H9 (cell line): ENCODE data around the gene RNF113B. TPM values are rescaled to one million over a fixed set of nuclear protein-coding genes. Genes with fewer than 3 reads are reported as not detected.

Experiments used
- DNase-seq: peaks from one replicate; pipeline ENCODE4 v3.0.0-alpha.2; 2017
- H2AFZ ChIP-seq: one replicate; pipeline ENCODE4 v1.6.1; 2013; ENCODE audit warnings: mild to moderate bottlenecking, low read length, control low read depth, moderate library complexity
- H2AK5ac ChIP-seq: 2 replicates; pipeline ENCODE4 v1.6.1; 2013; ENCODE audit warnings: low read length, control low read depth, mixed read lengths; ENCODE audit not compliant: insufficient read length
- H2BK120ac ChIP-seq: one replicate; pipeline ENCODE4 v1.6.1; 2013; ENCODE audit warnings: low read depth, mild to moderate bottlenecking, low read length, control low read depth, inconsistent platforms; ENCODE audit not compliant: poor library complexity, severe bottlenecking
- H2BK12ac ChIP-seq: 2 replicates; pipeline ENCODE4 v1.6.1; 2013; ENCODE audit warnings: low read length, control low read depth, mixed read lengths, low read depth; ENCODE audit not compliant: insufficient read length
- H2BK15ac ChIP-seq: 2 replicates; pipeline ENCODE4 v1.6.1; 2013; ENCODE audit warnings: low read depth, low read length, control low read depth
- H2BK20ac ChIP-seq: one replicate; pipeline ENCODE4 v1.6.1; 2013; ENCODE audit warnings: low read depth, mild to moderate bottlenecking, low read length, control low read depth, inconsistent platforms; ENCODE audit not compliant: poor library complexity, severe bottlenecking
- H2BK5ac ChIP-seq: 2 replicates; pipeline ENCODE4 v1.6.1; 2013; ENCODE audit warnings: low read length, control low read depth, mixed read lengths; ENCODE audit not compliant: insufficient read length
- H3K14ac ChIP-seq: 2 replicates; pipeline ENCODE4 v1.6.1; 2013; ENCODE audit warnings: low read length, control low read depth; ENCODE audit not compliant: insufficient read depth
- H3K18ac ChIP-seq: 2 replicates; pipeline ENCODE4 v1.6.1; 2013; ENCODE audit warnings: low read depth, mild to moderate bottlenecking, mixed read lengths, low read length, control low read depth; ENCODE audit not compliant: insufficient read length
- H3K23ac ChIP-seq: 2 replicates; pipeline ENCODE4 v1.6.1; 2013; ENCODE audit warnings: low read length, control low read depth, mixed read lengths, low read depth; ENCODE audit not compliant: insufficient read length
- H3K23me2 ChIP-seq: 2 replicates; pipeline ENCODE4 v1.6.1; 2013; ENCODE audit warnings: low read depth, mild to moderate bottlenecking, mixed read lengths, low read length, control low read depth; ENCODE audit not compliant: insufficient read length, poor library complexity, severe bottlenecking
- H3K27ac ChIP-seq: 2 replicates; pipeline ENCODE4 v1.5.1; 2013; ENCODE audit warnings: low read length, control low read depth, mixed read lengths, low read depth; ENCODE audit not compliant: insufficient read length
- H3K27me3 ChIP-seq: 2 replicates; pipeline ENCODE4 v1.6.1; 2013; ENCODE audit warnings: low read length, control low read depth, inconsistent platforms; ENCODE audit not compliant: insufficient read depth
- H3K4ac ChIP-seq: 2 replicates; pipeline ENCODE4 v1.6.1; 2013; ENCODE audit warnings: low read depth, mild to moderate bottlenecking, control low read depth, inconsistent platforms, low read length, moderate library complexity
- H3K4me1 ChIP-seq: 2 replicates; pipeline ENCODE4 v1.6.1; 2013; ENCODE audit warnings: low read length, control low read depth, inconsistent platforms; ENCODE audit not compliant: insufficient read depth
- H3K4me2 ChIP-seq: 2 replicates; pipeline ENCODE4 v1.6.1; 2013; ENCODE audit warnings: low read length, control low read depth, mixed read lengths; ENCODE audit not compliant: insufficient read length, insufficient read depth
- H3K56ac ChIP-seq: 2 replicates; pipeline ENCODE4 v1.6.1; 2013; ENCODE audit warnings: low read depth, mild to moderate bottlenecking, mixed read lengths, low read length, control low read depth; ENCODE audit not compliant: insufficient read length
- H3K79me1 ChIP-seq: 2 replicates; pipeline ENCODE4 v1.6.1; 2013; ENCODE audit warnings: low read depth, mild to moderate bottlenecking, moderate library complexity, low read length, control low read depth, inconsistent platforms; ENCODE audit not compliant: insufficient read depth, poor library complexity, severe bottlenecking
- H3K79me2 ChIP-seq: 2 replicates; pipeline ENCODE4 v1.6.1; 2013; ENCODE audit warnings: low read length, control low read depth, inconsistent platforms; ENCODE audit not compliant: insufficient read depth
- H3K9ac ChIP-seq: 2 replicates; pipeline ENCODE4 v1.6.1; 2013; ENCODE audit warnings: low read length, control low read depth, mixed read lengths; ENCODE audit not compliant: insufficient read length; ENCODE audit errors: extremely low read depth
- H3K9me3 ChIP-seq: one replicate; pipeline ENCODE4 v1.6.1; 2013; ENCODE audit warnings: low read depth, low read length, inconsistent platforms; ENCODE audit not compliant: control insufficient read depth
- H3T11ph ChIP-seq: one replicate; pipeline ENCODE4 v1.6.1; 2013; ENCODE audit warnings: mild to moderate bottlenecking, low read length, control low read depth, inconsistent platforms
- H4K20me1 ChIP-seq: one replicate; pipeline ENCODE4 v1.6.1; 2013; ENCODE audit not compliant: control insufficient read depth, insufficient read length, insufficient read depth
- H4K5ac ChIP-seq: 2 replicates; pipeline ENCODE4 v1.6.1; 2013; ENCODE audit warnings: low read depth, mild to moderate bottlenecking, mixed read lengths, low read length, control low read depth; ENCODE audit not compliant: insufficient read length
- H4K8ac ChIP-seq: replicated peaks from 2 replicates; pipeline ENCODE4 v1.6.1; 2013; ENCODE audit warnings: low read length, control low read depth, mixed read lengths, low read depth; ENCODE audit not compliant: insufficient read length
- H4K91ac ChIP-seq: 2 replicates; pipeline ENCODE4 v1.6.1; 2013; ENCODE audit warnings: low read depth, mild to moderate bottlenecking, moderate library complexity, mixed read lengths, low read length, control low read depth; ENCODE audit not compliant: insufficient read length
- H3K27ac Mint-ChIP-seq, 3 experiments: 2 replicates in 2 of 3; 3 replicates in 1 of 3; pipeline ENCODE4 v1.8.0; 2020 to 2021; ENCODE audit warnings: mixed read lengths in 3 of 3, mild to moderate bottlenecking in 1 of 3, moderate library complexity in 1 of 3
- H3K27me3 Mint-ChIP-seq: 2 replicates; pipeline ENCODE4 v1.8.0; 2021; ENCODE audit warnings: low read depth, mild to moderate bottlenecking, moderate library complexity, mixed read lengths
- H3K36me3 Mint-ChIP-seq, 3 experiments: 2 replicates in 2 of 3; 3 replicates in 1 of 3; pipeline ENCODE4 v1.8.0; 2020 to 2021; ENCODE audit warnings: low read depth in 3 of 3, mixed read lengths in 3 of 3; ENCODE audit not compliant: insufficient read depth in 1 of 3
- H3K4me1 Mint-ChIP-seq, 2 experiments: 2 replicates each; pipeline ENCODE4 v1.8.0; 2020; ENCODE audit warnings: mixed read lengths in 2 of 2
- H3K4me3 Mint-ChIP-seq, 2 experiments: 2 replicates in 1 of 2; 3 replicates in 1 of 2; pipeline ENCODE4 v1.8.0; 2020 to 2021; ENCODE audit warnings: mild to moderate bottlenecking in 2 of 2, mixed read lengths in 2 of 2, moderate library complexity in 1 of 2
- H3K9me3 Mint-ChIP-seq, 2 experiments: 2 replicates in 1 of 2; 3 replicates in 1 of 2; pipeline ENCODE4 v1.8.0; 2020; ENCODE audit warnings: mild to moderate bottlenecking in 2 of 2, mixed read lengths in 2 of 2, moderate library complexity in 1 of 2
- CTCF ChIP-seq: fragments of 200-600 bp; sonication (generic); conservative IDR thresholded peaks from 3 replicates; pipeline ENCODE4 v1.8.0; 2021; ENCODE audit warnings: antibody characterized with exemption, mild to moderate bottlenecking
- WGBS: extraction: QIAGEN DNeasy Blood & Tissue Kit; methylation state at CpG from one replicate; pipeline ENCODE4 v1.1.7; 2013; ENCODE audit warnings: missing lambda C conversion rate, low lambda C conversion rate, mixed read lengths; ENCODE audit not compliant: insufficient read length; ENCODE audit errors: extremely low coverage; 5-methylcytosine and 5-hydroxymethylcytosine counted together
- total RNA-seq: library from RNA; stranded (reverse); gene quantifications from 2 replicates; pipeline ENCODE4 v1.2.1, GENCODE V29; 2021

RNF113B gene
- total RNA-seq, 1 experiment from 2014 or later = not detected

GRCh38 chr13:98142380-98143156 lies 34.5 kb downstream of the RNF113B start, which contains the start of gene FARP1:
TSS of gene FARP1 (plus strand) at chr13:98143094. CDS start at chr13:98213243, 70,149 bp downstream.
- H3K14ac ChIP-seq = peak within 1 kb of the TSS; percentile 6; the same call in 1 of the 2 replicates
- H2BK12ac ChIP-seq = no peak within 1 kb of the TSS
- H3K4me1 ChIP-seq = peaks cover 7% of the 10 kb centered on the region; the same call in 1 of the 2 replicates
- Mint-ChIP-seq H3K27me3 (peaks cover 25% of the 10 kb centered on the region), H3K4me1 (peaks cover 41 to 44% of the 10 kb centered on the region in 2 experiments), H3K4me3 (peak within 1 kb of the TSS; percentile 86 to 90), H3K9me3 (0 out of 5 replicates have a peak, but pooled peaks cover 0 to 2% of the 10 kb centered on the region in 2 experiments), H3K36me3 (peaks cover 0 to 1% (median 0%) of the 10 kb centered on the region in 3 experiments; a peak in 1 of 7 replicates), H3K27ac (peak within 1 kb of the TSS in 2 of 3 experiments; percentile 65 to 73; a peak in 2 of 7 replicates)
- no peak within 1 kb of the TSS for H3T11ph ChIP-seq
- no peak within 1 kb of the TSS for H3K27ac ChIP-seq
- H2BK20ac ChIP-seq = no peak within 1 kb of the TSS
- H3K9ac ChIP-seq = peak within 1 kb of the TSS; percentile 25
- no peaks in the 10 kb centered on the region; the same call in 1 of the 2 replicates for H3K27me3 ChIP-seq
- peak within 1 kb of the TSS; percentile 78 for H3K4me2 ChIP-seq
- H4K8ac ChIP-seq = no peak within 1 kb of the TSS
- peaks cover 7% of the 10 kb centered on the region; the same call in 1 of the 2 replicates for H3K79me2 ChIP-seq
- no peak within 1 kb of the TSS for H2BK5ac ChIP-seq
- H2AFZ ChIP-seq = no peak within 1 kb of the TSS
- no peak within 1 kb of the TSS for H3K23ac ChIP-seq
- H3K9me3 ChIP-seq = no peaks in the 10 kb centered on the region
- no peaks in the 10 kb centered on the region for H3K79me1 ChIP-seq
- peaks cover 16% of the 10 kb centered on the region for H3K23me2 ChIP-seq
- H3K56ac ChIP-seq = no peak within 1 kb of the TSS
- H4K91ac ChIP-seq = no peak within 1 kb of the TSS
- H2AK5ac ChIP-seq = no peak within 1 kb of the TSS
- H2BK15ac ChIP-seq = no peak within 1 kb of the TSS
- peak; percentile 78 for DNase-seq
- H4K5ac ChIP-seq = no peak within 1 kb of the TSS
- H3K18ac ChIP-seq = no peak within 1 kb of the TSS
- WGBS = no CpG with 5 or more reads among the region's 98 CpGs
- H4K20me1 ChIP-seq = no peaks in the 10 kb centered on the region
- H3K4ac ChIP-seq = no peak within 1 kb of the TSS
- H2BK120ac ChIP-seq = no peak within 1 kb of the TSS
- TF ChIP-seq CTCF = peak; percentile 38; the same call in 2 of the 3 replicates
